ENCODE results near the gene CHAT.

CHAT gene

GRCh38 chr10:49597426-49598163 is 16.2 kb upstream of the CHAT start:
- no peak overlapping the region for H3K9ac ChIP-seq (ENCODE audit: insufficient read length, low read depth)
- no peaks in the 10 kb centered on the region for H3K27me3 ChIP-seq (ENCODE audit: insufficient read depth, insufficient read length)
- no peaks in the 10 kb centered on the region for H3K36me3 ChIP-seq (ENCODE audit: insufficient read depth, insufficient read length, low read length)
- H3K4me3 ChIP-seq (ENCODE audit: insufficient read length, low read depth): no peak overlapping the region
- H3K4me1 ChIP-seq (ENCODE audit: insufficient read depth, insufficient read length): peaks cover 3% of the 10 kb centered on the region
- TF ChIP-seq SUZ12 (IDR thresholded peaks at IDR 0.05; ENCODE audit: extremely low read depth, insufficient read depth, insufficient read length) (no peak), YY1 (IDR thresholded peaks at IDR 0.05; ENCODE audit: insufficient read depth, insufficient read length) (no peak), ZNF274 (IDR thresholded peaks at IDR 0.05; ENCODE audit: low read depth, low read length) (no peak)
- DNase-seq (ENCODE audit: low read depth, low spot score): no peak
- H3K9me3 ChIP-seq (ENCODE audit: insufficient read depth, low read length): no peaks in the 10 kb centered on the region

GRCh38 chr10:49598164-49598856 is 15.5 kb upstream of the CHAT start:
- H3K9ac ChIP-seq (ENCODE audit: insufficient read length, low read depth): no peak overlapping the region
- no peaks in the 10 kb centered on the region for H3K36me3 ChIP-seq (ENCODE audit: insufficient read depth, insufficient read length, low read length)
- H3K4me3 ChIP-seq (ENCODE audit: insufficient read length, low read depth): no peak overlapping the region
- DNase-seq (ENCODE audit: low read depth, low spot score): no peak
- no peak for TF ChIP-seq YY1 (IDR thresholded peaks at IDR 0.05; ENCODE audit: insufficient read depth, insufficient read length)
- TF ChIP-seq SUZ12 (IDR thresholded peaks at IDR 0.05; ENCODE audit: extremely low read depth, insufficient read depth, insufficient read length): no peak
- no peak for TF ChIP-seq ZNF274 (IDR thresholded peaks at IDR 0.05; ENCODE audit: low read depth, low read length)
- peaks cover 2% of the 10 kb centered on the region for H3K27me3 ChIP-seq (ENCODE audit: insufficient read depth, insufficient read length)
- peaks cover 3% of the 10 kb centered on the region for H3K4me1 ChIP-seq (ENCODE audit: insufficient read depth, insufficient read length)
- H3K9me3 ChIP-seq (ENCODE audit: insufficient read depth, low read length): no peaks in the 10 kb centered on the region

- peaks cover 3% of the 10 kb centered on the region for H3K4me1 ChIP-seq (ENCODE audit: insufficient read depth, insufficient read length)
- H3K4me3 ChIP-seq (ENCODE audit: insufficient read length, low read depth): no peak overlapping the region
- H3K36me3 ChIP-seq (ENCODE audit: insufficient read depth, insufficient read length, low read length): no peaks in the 10 kb centered on the region
- H3K9me3 ChIP-seq (ENCODE audit: insufficient read depth, low read length): no peaks in the 10 kb centered on the region
- no peak overlapping the region for H3K9ac ChIP-seq (ENCODE audit: insufficient read length, low read depth)
- TF ChIP-seq SUZ12 (IDR thresholded peaks at IDR 0.05; ENCODE audit: extremely low read depth, insufficient read depth, insufficient read length) (no peak), YY1 (IDR thresholded peaks at IDR 0.05; ENCODE audit: insufficient read depth, insufficient read length) (no peak), ZNF274 (IDR thresholded peaks at IDR 0.05; ENCODE audit: low read depth, low read length) (no peak)
- peaks cover 8% of the 10 kb centered on the region for H3K27me3 ChIP-seq (ENCODE audit: insufficient read depth, insufficient read length)
- no peak for DNase-seq (ENCODE audit: low read depth, low spot score)
These were observed 14.9 kb upstream of the CHAT start for GRCh38 chr10:49598986-49599385.

- no peaks in the 10 kb centered on the region for H3K36me3 ChIP-seq (ENCODE audit: insufficient read depth, insufficient read length, low read length)
- H3K27me3 ChIP-seq (ENCODE audit: insufficient read depth, insufficient read length): peaks cover 14% of the 10 kb centered on the region
- no peak overlapping the region for H3K9ac ChIP-seq (ENCODE audit: insufficient read length, low read depth)
- no peak overlapping the region for H3K4me3 ChIP-seq (ENCODE audit: insufficient read length, low read depth)
- no peaks in the 10 kb centered on the region for H3K9me3 ChIP-seq (ENCODE audit: insufficient read depth, low read length)
- DNase-seq (ENCODE audit: low read depth, low spot score): no peak
- peaks cover 3% of the 10 kb centered on the region for H3K4me1 ChIP-seq (ENCODE audit: insufficient read depth, insufficient read length)
- no peak for TF ChIP-seq ZNF274 (IDR thresholded peaks at IDR 0.05; ENCODE audit: low read depth, low read length)
- TF ChIP-seq YY1 (IDR thresholded peaks at IDR 0.05; ENCODE audit: insufficient read depth, insufficient read length): no peak
- TF ChIP-seq SUZ12 (IDR thresholded peaks at IDR 0.05; ENCODE audit: extremely low read depth, insufficient read depth, insufficient read length): no peak
These were observed 14.3 kb upstream of the CHAT start for GRCh38 chr10:49599546-49599945.

GRCh38 chr10:49600046-49600445 is 13.8 kb upstream of the CHAT start:
- Histone ChIP-seq H3K4me3 (ENCODE audit: insufficient read length, low read depth) (no peak overlapping the region), H3K36me3 (ENCODE audit: insufficient read depth, insufficient read length, low read length) (no peaks in the 10 kb centered on the region), H3K9me3 (ENCODE audit: insufficient read depth, low read length) (no peaks in the 10 kb centered on the region), H3K9ac (ENCODE audit: insufficient read length, low read depth) (no peak overlapping the region), H3K27me3 (ENCODE audit: insufficient read depth, insufficient read length) (peaks cover 19% of the 10 kb centered on the region), H3K4me1 (ENCODE audit: insufficient read depth, insufficient read length) (peaks cover 3% of the 10 kb centered on the region)
- no peak for DNase-seq (ENCODE audit: low read depth, low spot score)
- TF ChIP-seq SUZ12 (IDR thresholded peaks at IDR 0.05; ENCODE audit: extremely low read depth, insufficient read depth, insufficient read length) (no peak), ZNF274 (IDR thresholded peaks at IDR 0.05; ENCODE audit: low read depth, low read length) (no peak), YY1 (IDR thresholded peaks at IDR 0.05; ENCODE audit: insufficient read depth, insufficient read length) (no peak)

GRCh38 chr10:49600781-49601400 is 12.9 kb upstream of the CHAT start:
- peaks cover 3% of the 10 kb centered on the region for H3K4me1 ChIP-seq (ENCODE audit: insufficient read depth, insufficient read length)
- no peak for DNase-seq (ENCODE audit: low read depth, low spot score)
- peaks cover 27% of the 10 kb centered on the region for H3K27me3 ChIP-seq (ENCODE audit: insufficient read depth, insufficient read length)
- H3K9me3 ChIP-seq (ENCODE audit: insufficient read depth, low read length): no peaks in the 10 kb centered on the region
- TF ChIP-seq YY1 (IDR thresholded peaks at IDR 0.05; ENCODE audit: insufficient read depth, insufficient read length): no peak
- no peak for TF ChIP-seq SUZ12 (IDR thresholded peaks at IDR 0.05; ENCODE audit: extremely low read depth, insufficient read depth, insufficient read length)
- no peak for TF ChIP-seq ZNF274 (IDR thresholded peaks at IDR 0.05; ENCODE audit: low read depth, low read length)
- no peaks in the 10 kb centered on the region for H3K36me3 ChIP-seq (ENCODE audit: insufficient read depth, insufficient read length, low read length)
- no peak overlapping the region for H3K9ac ChIP-seq (ENCODE audit: insufficient read length, low read depth)
- H3K4me3 ChIP-seq (ENCODE audit: insufficient read length, low read depth): no peak overlapping the region

GRCh38 chr10:49601857-49602256 is 12.0 kb upstream of the CHAT start:
- Histone ChIP-seq H3K27me3 (ENCODE audit: insufficient read depth, insufficient read length) (peaks cover 36% of the 10 kb centered on the region), H3K4me3 (ENCODE audit: insufficient read length, low read depth) (no peak overlapping the region), H3K9me3 (ENCODE audit: insufficient read depth, low read length) (no peaks in the 10 kb centered on the region), H3K36me3 (ENCODE audit: insufficient read depth, insufficient read length, low read length) (no peaks in the 10 kb centered on the region), H3K9ac (ENCODE audit: insufficient read length, low read depth) (no peak overlapping the region), H3K4me1 (ENCODE audit: insufficient read depth, insufficient read length) (peaks cover 3% of the 10 kb centered on the region)
- TF ChIP-seq ZNF274 (IDR thresholded peaks at IDR 0.05; ENCODE audit: low read depth, low read length) (no peak), SUZ12 (IDR thresholded peaks at IDR 0.05; ENCODE audit: extremely low read depth, insufficient read depth, insufficient read length) (no peak), YY1 (IDR thresholded peaks at IDR 0.05; ENCODE audit: insufficient read depth, insufficient read length) (no peak)
- DNase-seq (ENCODE audit: low read depth, low spot score): no peak
